ENCODE data around the gene PHACTR3.

The PHACTR3 gene

GRCh38 chr20:59802471-59803221, 198.3 kb downstream of the PHACTR3 start:
- DNase-seq (ENCODE audit: low spot score): no peak

DNA sequence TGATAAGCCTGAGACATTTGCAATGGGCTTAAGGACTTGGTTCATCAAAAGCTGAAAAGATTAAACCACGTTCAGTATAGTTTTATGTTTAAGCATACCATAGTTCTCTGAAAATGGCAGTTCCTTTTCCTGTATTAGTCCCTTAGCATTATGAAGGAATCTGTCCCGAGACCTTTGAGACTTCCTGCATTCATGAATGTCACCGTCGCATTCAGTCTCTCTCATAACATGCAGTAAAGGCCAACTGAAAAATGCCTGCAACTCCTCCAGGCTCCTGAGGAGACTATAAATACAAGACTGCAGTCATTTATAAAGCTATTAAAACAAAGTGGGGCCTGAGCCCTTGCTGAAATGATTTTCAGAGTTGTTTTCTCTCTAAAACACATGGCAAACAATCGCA, 200.0 kb downstream of the PHACTR3 start:
- DNase-seq (ENCODE audit: low spot score): no peak

- no peak for DNase-seq (ENCODE audit: low spot score)
Observed at GRCh38 chr20:59804871-59805665, 200.7 kb downstream of the PHACTR3 start.

DNA sequence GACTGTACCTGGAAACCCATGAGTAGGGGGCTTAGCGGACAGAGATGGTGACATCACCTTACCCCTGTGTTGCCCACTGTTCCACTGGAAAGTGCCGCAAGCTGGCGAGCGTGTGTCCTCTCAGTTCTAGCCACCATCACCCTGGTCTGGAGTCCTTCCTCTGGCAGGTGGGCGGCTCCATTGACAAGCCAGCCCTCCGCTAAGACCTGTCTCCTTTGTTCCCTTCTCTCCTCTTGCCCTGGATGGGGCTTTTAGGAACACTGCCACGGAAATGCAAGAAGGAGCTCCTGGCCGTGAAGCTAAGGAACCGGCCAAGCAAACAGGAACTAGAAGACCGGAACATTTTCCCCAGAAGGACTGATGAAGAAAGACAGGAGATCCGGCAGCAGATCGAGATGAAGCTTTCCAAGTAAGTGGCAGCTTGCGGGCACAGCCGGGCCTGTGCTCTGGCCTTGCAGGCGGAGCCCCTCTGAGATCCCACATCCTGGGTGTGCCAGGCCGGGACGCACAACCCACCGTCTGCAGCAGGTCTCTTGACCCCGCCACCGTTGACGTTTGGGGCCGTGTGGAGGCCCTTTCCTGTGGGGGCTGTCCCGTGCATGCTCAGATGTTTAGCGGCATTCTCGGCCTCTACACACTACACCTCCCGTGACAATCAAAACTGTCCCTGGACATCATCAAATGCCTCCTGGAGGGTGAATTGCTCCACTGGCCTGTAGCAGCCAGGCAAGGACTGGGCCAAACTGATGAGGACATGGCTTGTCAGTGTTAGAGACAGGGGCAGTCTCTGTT, 201.6 kb downstream of the PHACTR3 start:
- no peak for DNase-seq (ENCODE audit: low spot score)

GRCh38 chr20:59806578-59806975, 202.2 kb downstream of the PHACTR3 start:
- DNase-seq (ENCODE audit: low spot score): no peak

- no peak for DNase-seq (ENCODE audit: low spot score)
Observed at GRCh38 chr20:59807909-59808728, 203.8 kb downstream of the PHACTR3 start.

- DNase-seq (ENCODE audit: low spot score): no peak
Observed at GRCh38 chr20:59808729-59809381, 204.5 kb downstream of the PHACTR3 start.

GRCh38 chr20:59809630-59810448, 205.5 kb downstream of the PHACTR3 start:
- DNase-seq (ENCODE audit: low spot score): no peak

DNA sequence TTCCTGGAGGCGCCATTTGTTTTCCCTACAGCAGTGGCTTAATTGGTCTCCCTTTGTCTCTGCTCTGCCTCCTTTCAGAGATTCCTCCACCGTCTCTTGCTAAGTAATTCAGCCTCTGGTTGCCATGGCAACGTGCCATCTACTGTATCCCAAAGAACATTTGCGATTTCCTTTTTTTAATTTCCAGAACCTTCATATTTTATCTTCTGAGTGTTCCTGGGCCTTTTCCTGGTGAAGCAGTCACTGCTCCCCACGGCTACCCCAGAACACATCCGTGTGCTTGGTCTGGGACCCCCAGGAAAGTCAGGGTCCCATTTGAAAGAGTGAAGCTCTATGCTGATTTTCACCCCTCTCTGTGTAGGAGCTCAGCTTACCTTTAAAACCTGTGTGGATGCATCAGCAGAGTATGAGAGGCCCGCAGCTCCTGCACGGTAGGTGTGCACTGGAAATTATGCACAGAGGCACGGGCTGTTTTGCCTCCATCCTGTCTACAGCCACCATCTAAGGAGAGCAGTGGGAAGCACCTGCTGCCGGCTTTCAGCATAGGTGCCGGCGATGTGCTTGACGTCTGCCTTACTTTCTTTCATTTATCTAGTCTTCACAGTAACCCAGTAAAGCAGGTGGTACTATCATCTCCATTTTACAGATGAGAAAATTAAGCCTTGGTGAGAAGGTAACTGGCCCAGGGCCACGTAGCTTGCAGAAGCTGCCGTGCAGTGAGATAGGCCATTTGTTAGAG, 206.3 kb downstream of the PHACTR3 start:
- no peak for DNase-seq (ENCODE audit: low spot score)

DNA sequence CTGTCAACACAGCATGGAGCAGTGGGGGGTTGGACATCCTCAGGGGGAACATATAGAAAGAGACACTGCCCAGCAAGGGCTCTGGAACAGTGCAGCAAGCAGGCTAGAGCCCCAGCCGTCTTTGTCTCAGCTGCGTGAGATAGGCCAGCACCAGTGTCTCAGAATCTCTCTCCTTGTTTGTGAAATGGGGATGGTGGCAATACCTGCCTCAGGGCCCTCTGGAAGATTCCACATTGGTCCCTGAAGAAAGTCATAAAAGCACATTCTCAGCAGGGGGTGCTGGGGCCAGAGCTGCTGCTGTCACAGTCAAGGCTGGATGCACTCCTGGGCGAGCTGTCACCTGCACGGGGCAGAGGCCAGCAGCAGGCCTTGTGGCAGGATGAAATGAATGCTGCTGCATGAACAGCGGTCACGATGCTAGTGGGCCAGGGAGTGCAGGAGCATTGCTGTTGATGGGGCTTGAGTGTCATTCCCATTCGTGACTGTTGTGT, 207.4 kb downstream of the PHACTR3 start:
- DNase-seq (ENCODE audit: low spot score): no peak

DNA sequence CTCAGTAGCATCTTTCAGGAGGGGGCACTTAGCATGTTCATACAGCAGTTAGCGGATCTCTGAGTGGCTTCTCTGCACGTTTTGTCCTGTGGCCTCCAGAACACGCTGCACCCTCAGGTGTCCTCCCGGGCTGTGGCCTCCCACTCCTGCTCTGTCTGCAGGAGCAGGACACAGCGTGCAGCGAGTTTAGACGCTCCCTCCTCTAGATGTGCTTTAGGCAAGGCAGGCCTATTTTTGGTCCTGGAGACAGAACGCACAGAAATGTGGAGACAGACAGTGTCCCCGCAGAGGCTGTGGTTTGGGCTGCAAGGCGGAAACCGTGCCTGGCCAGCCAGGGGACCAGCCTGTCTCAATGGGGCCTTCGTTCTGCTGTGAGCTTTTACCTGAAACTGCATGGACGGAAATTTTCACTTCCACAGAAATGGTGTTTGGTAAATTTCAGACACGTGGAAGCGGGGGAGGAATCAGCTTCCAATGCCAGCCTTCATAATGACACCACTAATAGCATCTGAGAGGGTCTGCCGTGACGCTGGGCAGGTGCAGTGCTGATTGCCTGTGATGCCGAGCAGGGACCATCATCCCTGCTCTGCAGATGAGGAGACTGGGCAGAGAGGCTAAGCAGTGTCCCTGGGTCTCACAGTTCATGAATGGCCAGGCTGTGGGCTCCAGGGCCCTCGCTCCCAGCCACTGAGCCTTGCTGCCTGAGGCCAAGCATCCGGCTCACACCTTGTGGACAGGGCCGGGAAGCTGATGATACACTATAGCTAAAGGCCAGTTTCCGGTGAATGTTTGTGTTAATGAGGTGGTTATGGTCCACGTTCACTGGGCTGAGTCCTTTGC, 208.2 kb downstream of the PHACTR3 start:
- no peak for DNase-seq (ENCODE audit: low spot score)

DNA sequence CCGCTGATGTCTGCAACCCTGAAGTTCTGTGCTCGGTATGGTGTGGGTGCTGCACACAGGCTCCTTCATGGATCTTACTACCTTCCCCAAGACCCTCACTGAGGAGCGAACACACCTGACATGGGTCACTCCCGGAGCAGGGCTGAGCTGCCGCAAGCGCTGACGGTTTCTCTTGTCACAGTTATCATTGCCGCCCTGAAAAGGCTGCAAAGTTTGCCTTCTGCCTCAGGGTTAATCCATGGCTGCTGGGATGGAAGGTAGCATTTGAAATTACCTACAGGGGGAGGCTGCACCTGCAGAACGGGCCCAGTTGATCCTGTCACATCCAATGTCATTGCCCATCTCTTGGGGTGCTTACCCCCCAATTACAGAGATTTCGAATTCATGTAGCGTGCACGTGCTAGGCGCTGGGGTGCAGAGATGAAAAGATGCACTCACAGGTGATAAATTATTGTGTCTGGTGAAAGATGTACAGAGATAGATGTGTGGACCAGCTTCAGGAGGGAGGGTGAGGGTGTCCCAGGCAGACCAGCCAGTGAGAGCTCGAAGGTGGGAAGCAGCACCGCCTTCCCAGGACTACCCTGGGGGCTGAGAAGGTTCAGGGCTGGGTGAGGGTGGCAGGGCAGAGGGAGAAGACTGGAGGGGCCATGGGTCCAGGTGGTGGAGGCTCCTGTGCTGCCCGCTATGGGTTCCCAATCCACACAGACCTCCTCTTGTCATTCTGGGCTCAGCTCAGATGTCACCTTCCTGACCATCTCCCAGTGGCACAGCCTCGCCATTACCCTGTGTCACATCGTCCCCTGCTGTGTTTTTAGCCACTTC, 209.0 kb downstream of the PHACTR3 start:
- DNase-seq (ENCODE audit: low spot score): no peak

DNA sequence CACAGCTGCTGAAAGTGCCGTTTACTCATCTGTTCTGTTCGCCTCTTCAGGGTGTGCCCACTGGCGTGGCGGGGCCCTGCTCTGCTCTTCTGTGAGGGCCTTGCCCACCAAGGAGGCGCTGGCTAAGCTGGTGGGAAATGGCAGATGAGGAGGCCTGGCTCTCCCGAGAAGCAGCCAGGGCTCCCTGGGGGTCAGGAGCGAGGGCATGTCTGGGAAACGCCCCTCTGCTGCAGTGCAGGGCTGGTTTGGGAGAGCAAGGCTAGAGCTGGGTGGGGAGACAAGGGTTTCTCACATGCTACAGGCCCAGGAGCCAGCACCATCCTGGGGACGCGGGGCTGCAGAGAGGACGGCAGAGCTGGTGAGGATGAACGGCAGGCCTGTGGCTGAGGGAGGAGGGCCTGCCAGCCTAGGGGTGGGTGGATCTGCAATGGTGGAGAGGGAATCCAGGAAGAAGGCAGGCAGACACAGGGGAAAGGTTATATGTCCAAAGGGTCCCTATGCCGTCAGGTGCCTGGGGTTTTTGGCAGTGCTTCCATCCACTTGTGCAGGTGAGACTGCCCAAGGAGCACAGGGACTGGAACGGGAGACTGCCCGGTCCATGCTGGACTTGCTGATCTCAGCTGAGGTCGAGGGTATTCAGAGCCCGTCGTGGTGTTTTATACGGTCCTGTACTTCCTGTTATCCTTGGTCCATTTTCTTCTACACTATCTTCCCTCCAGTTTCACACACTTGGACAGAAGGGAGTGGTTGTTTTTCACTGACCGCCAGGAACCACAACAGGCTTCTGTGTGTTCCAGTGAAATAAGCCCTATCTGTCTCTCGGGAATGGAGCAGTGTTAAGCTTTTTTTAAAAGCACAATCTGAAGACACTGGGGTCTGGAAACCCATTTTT, 209.9 kb downstream of the PHACTR3 start:
- DNase-seq (ENCODE audit: low spot score): no peak

DNA sequence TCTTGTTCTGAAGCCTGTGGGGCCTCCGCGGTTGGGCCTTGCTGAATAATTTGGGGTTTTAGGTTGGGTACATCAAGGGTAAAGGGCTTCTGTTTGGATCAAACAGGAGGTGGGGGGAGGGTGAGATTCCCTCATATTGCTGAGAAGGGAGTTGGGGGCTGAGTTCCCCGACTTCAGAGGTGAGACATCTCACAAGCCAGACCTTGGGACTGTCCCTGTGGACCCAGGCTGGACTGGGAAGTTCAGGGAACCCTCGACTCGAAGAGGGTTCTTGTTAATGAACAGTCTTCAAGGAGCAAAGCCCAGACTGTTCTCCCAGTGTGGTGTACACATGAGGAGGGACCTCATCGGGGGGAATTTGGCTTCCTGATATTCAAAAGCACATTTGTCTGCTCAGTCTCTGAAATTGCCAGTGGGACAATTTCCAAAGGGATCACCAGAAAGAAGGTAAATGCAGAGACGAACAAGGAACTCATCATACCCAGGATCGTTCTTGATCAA, 210.6 kb downstream of the PHACTR3 start:
- DNase-seq (ENCODE audit: low spot score): no peak

GRCh38 chr20:59816146-59816738, 211.9 kb downstream of the PHACTR3 start:
- DNase-seq (ENCODE audit: low spot score): no peak

GRCh38 chr20:59817406-59817805, 213.1 kb downstream of the PHACTR3 start:
- no peak for DNase-seq (ENCODE audit: low spot score)
